ENCODE results near the gene ARID1B. TPM values are rescaled to one million over a fixed set of nuclear protein-coding genes. Genes with fewer than 3 reads are reported as not detected.

ARID1B gene
- total RNA-seq, 1 donor from 2014 or later, result 43.4 TPM

GRCh38 chr6:157167837-157168236 lies 390.7 kb downstream of the ARID1B start:
- peaks cover 26% of the 10 kb centered on the region for H3K36me3 ChIP-seq
- no peak overlapping the region for H3K27ac ChIP-seq (replicated peaks)
- no peaks in the 10 kb centered on the region for H3K27me3 ChIP-seq (ENCODE audit: low read depth)
- no peaks in the 10 kb centered on the region for H3K9me3 ChIP-seq (replicated peaks)
- no peak for TF ChIP-seq CTCF (IDR thresholded peaks at IDR 0.05; ENCODE audit: borderline replicate concordance)
- no peak for DNase-seq
- H3K4me1 ChIP-seq, result peaks cover 36% of the 10 kb centered on the region
- intact Hi-C loops (cut with micrococcal nuclease), result no loop called here
- H3K4me3 ChIP-seq, result no peak overlapping the region

GRCh38 chr6:157168471-157168870 lies 391.3 kb downstream of the ARID1B start:
- Histone ChIP-seq H3K4me1 (peaks cover 37% of the 10 kb centered on the region), H3K9me3 (replicated peaks) (no peaks in the 10 kb centered on the region), H3K36me3 (peaks cover 26% of the 10 kb centered on the region), H3K27ac (replicated peaks) (no peak overlapping the region), H3K27me3 (ENCODE audit: low read depth) (no peaks in the 10 kb centered on the region), H3K4me3 (no peak overlapping the region)
- intact Hi-C loops (cut with micrococcal nuclease), result no loop called here
- TF ChIP-seq CTCF (IDR thresholded peaks at IDR 0.05; ENCODE audit: borderline replicate concordance), result no peak
- no peak for DNase-seq

GRCh38 chr6:157169226-157169625 lies 392.0 kb downstream of the ARID1B start:
- Histone ChIP-seq H3K4me1 (peaks cover 36% of the 10 kb centered on the region), H3K36me3 (peaks cover 26% of the 10 kb centered on the region), H3K9me3 (replicated peaks) (no peaks in the 10 kb centered on the region), H3K27me3 (ENCODE audit: low read depth) (no peaks in the 10 kb centered on the region), H3K4me3 (no peak overlapping the region), H3K27ac (replicated peaks) (peak overlapping the region; percentile 54)
- intact Hi-C loops (cut with micrococcal nuclease), result no loop called here
- DNase-seq, result no peak
- TF ChIP-seq CTCF (IDR thresholded peaks at IDR 0.05; ENCODE audit: borderline replicate concordance), result no peak

GRCh38 chr6:157169656-157170055 lies 392.5 kb downstream of the ARID1B start:
- Histone ChIP-seq H3K27ac (replicated peaks) (peak overlapping the region; percentile 54), H3K27me3 (ENCODE audit: low read depth) (no peaks in the 10 kb centered on the region), H3K4me1 (peaks cover 36% of the 10 kb centered on the region), H3K4me3 (no peak overlapping the region), H3K9me3 (replicated peaks) (no peaks in the 10 kb centered on the region), H3K36me3 (peaks cover 26% of the 10 kb centered on the region)
- intact Hi-C loops (cut with micrococcal nuclease), result no loop called here
- DNase-seq, result no peak
- TF ChIP-seq CTCF (IDR thresholded peaks at IDR 0.05; ENCODE audit: borderline replicate concordance), result no peak

GRCh38 chr6:157170535-157170934 lies 393.4 kb downstream of the ARID1B start:
- Histone ChIP-seq H3K4me1 (peaks cover 36% of the 10 kb centered on the region), H3K9me3 (replicated peaks) (no peaks in the 10 kb centered on the region), H3K36me3 (peaks cover 26% of the 10 kb centered on the region), H3K27me3 (ENCODE audit: low read depth) (no peaks in the 10 kb centered on the region), H3K4me3 (no peak overlapping the region), H3K27ac (replicated peaks) (peak overlapping the region; percentile 54)
- intact Hi-C loops (cut with micrococcal nuclease), result no loop called here
- no peak for TF ChIP-seq CTCF (IDR thresholded peaks at IDR 0.05; ENCODE audit: borderline replicate concordance)
- DNase-seq, result no peak

GRCh38 chr6:157171801-157172200 lies 394.6 kb downstream of the ARID1B start:
- H3K4me3 ChIP-seq, result no peak overlapping the region
- no peaks in the 10 kb centered on the region for H3K27me3 ChIP-seq (ENCODE audit: low read depth)
- no peak for TF ChIP-seq CTCF (IDR thresholded peaks at IDR 0.05; ENCODE audit: borderline replicate concordance)
- H3K9me3 ChIP-seq (replicated peaks), result no peaks in the 10 kb centered on the region
- peaks cover 24% of the 10 kb centered on the region for H3K36me3 ChIP-seq
- H3K27ac ChIP-seq (replicated peaks), result no peak overlapping the region
- intact Hi-C loops (cut with micrococcal nuclease), result no loop called here
- H3K4me1 ChIP-seq, result peaks cover 36% of the 10 kb centered on the region
- DNase-seq, result no peak
